Ishikawa (cell line): ENCODE results near the gene DNASE1L3.

Source experiments
- CEBPB ChIP-seq: IDR thresholded peaks from 2 replicates; pipeline ENCODE4 v1.6.1; 2012
- CREB1 ChIP-seq: IDR thresholded peaks from 2 replicates; pipeline ENCODE4 v1.6.1; 2012; ENCODE audit warnings: low read depth
- EGR1 ChIP-seq: IDR thresholded peaks from 2 replicates; pipeline ENCODE4 v1.6.1; 2012
- EP300 ChIP-seq: IDR thresholded peaks from 2 replicates; pipeline ENCODE4 v1.6.1; 2012; ENCODE audit warnings: borderline replicate concordance
- MAX ChIP-seq: IDR thresholded peaks from 2 replicates; pipeline ENCODE4 v1.6.1; 2012
- NFIC ChIP-seq: IDR thresholded peaks from 2 replicates; pipeline ENCODE4 v1.6.1; 2012
- RAD21 ChIP-seq: IDR thresholded peaks from 2 replicates; pipeline ENCODE4 v1.6.1; 2012; ENCODE audit warnings: low read depth
- YY1 ChIP-seq: IDR thresholded peaks from 2 replicates; pipeline ENCODE4 v1.6.1; 2012; ENCODE audit warnings: low read depth

GRCh38 chr3:58200121-58200709 is 10.6 kb downstream of the DNASE1L3 start:
- TF ChIP-seq CEBPB (no peak), EP300 (no peak), NFIC (no peak), YY1 (no peak), MAX (no peak), RAD21 (no peak), CREB1 (no peak), EGR1 (no peak)
